H54 (cell line): ENCODE results near the gene NPIPA2.
"Not testable (repeated sequence)": the region's sequence is repeated elsewhere in the genome, so short reads cannot be mapped to it uniquely, and the experiment has no call there.

ENCODE experiments used
- DNase-seq: peaks from one replicate; pipeline ENCODE4 v3.0.0; 2011; ENCODE audit warnings: low spot score, mixed read lengths; ENCODE audit not compliant: insufficient read length
- FAIRE-seq: peaks from 3 replicates; lab custom pipeline; 2011; peaks lifted over from hg19 to GRCh38; lab: Jason Lieb, UNC

The NPIPA2 gene

DNA sequence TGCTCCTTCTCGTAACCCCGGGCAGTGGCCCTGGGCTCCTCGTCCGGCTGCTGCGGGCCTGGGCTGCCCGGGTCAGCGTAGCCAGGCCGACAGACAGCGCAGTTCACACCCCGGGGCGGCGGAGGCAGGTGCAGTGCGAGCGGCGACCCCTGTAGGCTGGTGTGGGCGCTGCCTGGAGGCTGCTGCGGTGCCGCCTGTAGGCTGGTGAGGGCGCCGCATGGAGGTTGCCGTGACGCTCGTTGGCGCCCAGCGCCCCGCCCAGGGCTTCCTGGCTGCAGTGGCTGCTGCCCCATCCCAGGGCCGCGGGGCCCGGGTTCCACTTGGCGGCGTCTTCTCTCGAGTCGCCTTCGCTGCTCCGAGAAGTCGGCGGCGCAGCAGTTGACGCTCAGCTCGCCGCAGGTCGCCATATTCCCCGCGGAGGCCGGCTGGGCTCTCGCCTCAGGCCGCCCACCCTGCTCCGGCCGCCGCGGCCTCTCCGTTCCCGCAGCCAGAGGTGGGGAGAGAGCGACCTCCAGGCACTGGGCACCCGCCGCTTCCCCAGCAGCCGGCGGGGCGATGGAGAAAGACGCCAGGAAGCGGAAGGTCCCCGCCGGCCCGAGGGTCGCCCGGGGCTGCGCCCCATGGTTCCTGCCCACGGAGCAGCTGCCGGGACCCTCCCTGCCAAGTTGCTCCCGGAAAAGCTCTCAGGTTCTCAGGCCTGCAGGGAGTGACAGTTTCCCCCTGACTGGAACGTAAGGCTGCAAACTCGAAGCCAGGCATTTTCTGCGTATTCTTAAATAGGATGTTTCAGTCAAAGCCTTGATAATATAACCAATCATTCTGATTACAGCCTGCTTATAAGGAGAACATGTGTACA is at the start of gene NPIPA2:
Gene NPIPA2 (plus strand): TSS at position 261 of the 856 bp plus-strand sequence. CDS start 5,533 bp downstream, outside the sequence.
- FAIRE-seq, DNase-seq: not testable (repeated sequence)

DNA sequence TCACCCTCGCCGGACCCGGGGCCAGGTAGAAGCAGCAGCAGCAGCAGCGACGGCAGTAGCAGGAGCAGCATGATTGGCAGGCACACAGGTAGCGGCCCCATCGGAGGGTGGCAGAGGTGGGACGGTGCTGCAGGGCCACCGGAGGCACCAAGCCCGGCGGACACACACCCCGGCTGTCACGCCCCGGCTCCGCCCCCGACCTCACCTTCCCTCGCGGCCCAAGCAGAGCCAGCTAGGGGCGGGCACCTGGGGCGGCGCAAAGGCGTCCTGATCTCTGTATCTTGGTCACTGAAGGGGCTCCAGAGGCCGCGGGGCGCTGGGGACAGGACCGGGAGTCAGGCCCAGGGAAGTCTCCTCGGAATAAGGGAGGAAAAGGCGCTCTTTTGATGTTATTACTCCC is 48.2 kb upstream of the NPIPA2 start, which contains the start of gene PLA2G10:
Gene PLA2G10 (minus strand): TSS at position 180 of the 400 bp plus-strand sequence. CDS start 79 bp downstream, at position 101.
- DNase-seq, FAIRE-seq: not testable (repeated sequence)

DNA sequence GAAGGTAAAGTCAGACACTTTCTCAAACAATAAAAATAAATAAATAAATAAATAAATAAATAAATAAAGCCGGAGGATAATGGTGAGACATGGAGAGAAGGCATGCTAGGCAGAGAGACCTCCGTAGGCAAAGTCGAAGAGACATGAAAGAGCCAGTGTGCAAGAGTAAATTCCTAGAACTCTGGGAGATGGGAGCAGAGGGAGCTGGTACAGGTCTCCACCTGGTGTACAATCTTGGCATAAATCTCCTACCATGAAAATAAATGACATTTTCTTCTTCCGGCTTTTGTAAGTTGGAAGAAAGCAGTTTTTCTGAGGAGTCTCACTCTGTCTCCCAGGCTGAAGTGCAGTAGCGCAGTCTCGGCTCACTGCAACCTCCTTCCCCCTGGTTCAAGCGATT is 40.5 kb upstream of the NPIPA2 start:
- not testable (repeated sequence) for DNase-seq, FAIRE-seq

DNA sequence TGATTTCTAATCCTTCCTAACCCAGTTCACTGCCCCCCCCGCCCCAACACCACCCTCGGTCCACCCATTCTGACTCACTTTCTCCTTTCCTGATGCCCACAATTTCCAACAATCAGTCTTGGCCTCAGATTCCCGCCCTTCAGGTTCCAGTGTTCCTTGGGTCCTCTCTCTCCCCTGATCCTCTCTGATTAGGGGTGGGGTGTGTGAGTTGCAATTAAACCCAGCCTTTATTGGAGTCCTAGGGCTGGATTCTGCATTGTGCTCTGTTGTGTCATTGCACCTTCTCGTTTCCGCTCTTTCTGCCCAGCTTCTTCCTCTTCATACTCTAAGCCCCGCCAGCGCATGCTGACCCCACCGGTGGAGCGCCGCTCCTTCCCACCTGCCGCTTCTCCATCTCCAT is 39.7 kb upstream of the NPIPA2 start:
- FAIRE-seq, DNase-seq: not testable (repeated sequence)

GRCh38 chr16:14703156-14704011 is 38.9 kb upstream of the NPIPA2 start, which contains the start of gene NPIPA3:
Gene NPIPA3 (plus strand): TSS chr16:14703411. CDS start chr16:14708944, 5,533 bp downstream.
- FAIRE-seq, DNase-seq: not testable (repeated sequence)

GRCh38 chr16:14733233-14733632 is 9.1 kb upstream of the NPIPA2 start:
- not testable (repeated sequence) for FAIRE-seq, DNase-seq

DNA sequence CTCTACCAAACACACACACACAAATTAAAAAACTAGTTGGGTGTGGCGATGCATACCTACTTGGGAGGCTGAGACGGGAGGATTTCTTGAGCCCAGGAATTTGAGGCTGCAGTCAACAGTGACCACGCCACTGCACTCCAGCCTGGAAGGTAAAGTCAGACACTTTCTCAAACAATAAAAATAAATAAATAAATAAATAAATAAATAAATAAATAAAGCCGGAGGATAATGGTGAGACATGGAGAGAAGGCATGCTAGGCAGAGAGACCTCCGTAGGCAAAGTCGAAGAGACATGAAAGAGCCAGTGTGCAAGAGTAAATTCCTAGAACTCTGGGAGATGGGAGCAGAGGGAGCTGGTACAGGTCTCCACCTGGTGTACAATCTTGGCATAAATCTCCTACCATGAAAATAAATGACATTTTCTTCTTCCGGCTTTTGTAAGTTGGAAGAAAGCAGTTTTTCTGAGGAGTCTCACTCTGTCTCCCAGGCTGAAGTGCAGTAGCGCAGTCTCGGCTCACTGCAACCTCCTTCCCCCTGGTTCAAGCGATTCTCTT is 1.4 kb upstream of the NPIPA2 start:
- DNase-seq, FAIRE-seq: not testable (repeated sequence)

DNA sequence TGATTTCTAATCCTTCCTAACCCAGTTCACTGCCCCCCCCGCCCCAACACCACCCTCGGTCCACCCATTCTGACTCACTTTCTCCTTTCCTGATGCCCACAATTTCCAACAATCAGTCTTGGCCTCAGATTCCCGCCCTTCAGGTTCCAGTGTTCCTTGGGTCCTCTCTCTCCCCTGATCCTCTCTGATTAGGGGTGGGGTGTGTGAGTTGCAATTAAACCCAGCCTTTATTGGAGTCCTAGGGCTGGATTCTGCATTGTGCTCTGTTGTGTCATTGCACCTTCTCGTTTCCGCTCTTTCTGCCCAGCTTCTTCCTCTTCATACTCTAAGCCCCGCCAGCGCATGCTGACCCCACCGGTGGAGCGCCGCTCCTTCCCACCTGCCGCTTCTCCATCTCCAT is 539 bp upstream of the NPIPA2 start:
- not testable (repeated sequence) for DNase-seq, FAIRE-seq

- not testable (repeated sequence) for DNase-seq, FAIRE-seq
Observed at GRCh38 chr16:14773654-14774053, 31.3 kb downstream of the NPIPA2 start.

DNA sequence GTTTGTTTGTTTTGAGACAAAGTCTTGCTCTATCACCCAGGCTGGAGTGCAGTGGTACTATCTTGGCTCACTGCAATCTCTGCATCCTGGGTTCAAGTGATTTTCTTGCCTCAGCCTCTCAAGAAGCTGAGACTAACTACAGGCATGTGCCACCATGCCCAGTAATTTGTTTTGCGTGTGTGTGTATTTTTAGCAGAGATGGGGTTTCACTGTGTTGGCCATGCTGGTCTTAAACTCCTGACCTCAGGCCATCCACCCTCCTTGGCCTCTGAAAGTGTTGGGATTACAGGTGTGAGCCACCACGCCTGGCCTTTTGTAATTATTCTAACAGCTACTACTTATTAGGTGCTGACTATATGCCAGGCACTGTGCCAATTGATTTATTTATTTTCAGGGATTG is 33.3 kb downstream of the NPIPA2 start:
- FAIRE-seq = not testable (repeated sequence)

GRCh38 chr16:14776763-14777162 is 34.4 kb downstream of the NPIPA2 start:
- not testable (repeated sequence) for FAIRE-seq

More for the DNA sequence above, 33.3 kb downstream of the NPIPA2 start:
- DNase-seq = not testable (repeated sequence)

GRCh38 chr16:14779368-14779877 is 37.1 kb downstream of the NPIPA2 start:
- not testable (repeated sequence) for FAIRE-seq, DNase-seq

More at GRCh38 chr16:14776763-14777162, 34.4 kb downstream of the NPIPA2 start:
- DNase-seq = not testable (repeated sequence)

DNA sequence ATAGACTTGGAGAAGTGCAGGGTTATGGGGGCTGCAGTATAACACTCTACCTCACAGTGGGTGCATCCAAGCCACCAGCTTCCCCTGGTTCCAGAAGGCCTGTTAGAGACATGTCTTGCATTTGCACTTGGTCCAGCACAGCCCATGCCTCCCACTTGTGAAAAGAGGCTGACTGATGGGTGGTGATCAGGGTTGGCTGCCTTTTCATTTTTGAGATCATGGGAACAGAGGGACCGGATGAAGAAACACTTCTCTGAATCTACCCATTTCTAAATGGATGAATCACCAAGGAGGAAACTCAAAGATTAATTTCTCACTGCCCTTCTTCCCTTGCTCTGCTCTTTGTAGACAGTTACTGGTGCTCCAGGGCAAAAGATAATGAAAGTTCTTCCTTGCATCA is 43.8 kb downstream of the NPIPA2 start:
- FAIRE-seq, DNase-seq: not testable (repeated sequence)

DNA sequence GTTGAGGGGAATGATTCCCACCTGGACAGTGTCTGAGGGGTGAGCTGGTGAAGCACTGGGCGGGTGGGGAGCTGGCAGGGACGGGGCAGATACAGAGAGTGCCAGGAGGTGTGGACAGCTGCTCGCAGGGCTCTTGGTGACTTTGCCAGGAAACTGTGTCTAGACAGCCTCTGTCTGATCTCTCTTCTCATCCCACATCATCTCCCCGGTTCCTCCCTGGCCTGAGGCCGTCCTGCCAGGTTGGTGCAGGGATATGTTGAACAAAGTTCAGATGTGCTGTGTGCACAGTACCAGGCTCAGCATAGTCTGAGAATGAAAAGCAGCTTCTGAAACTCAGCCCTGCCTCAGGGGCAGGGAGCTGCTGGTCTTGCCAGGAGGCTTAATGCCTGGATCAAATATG is 47.2 kb downstream of the NPIPA2 start:
- FAIRE-seq, DNase-seq: not testable (repeated sequence)

- not testable (repeated sequence) for DNase-seq, FAIRE-seq
Observed at GRCh38 chr16:14790320-14790956, 48.1 kb downstream of the NPIPA2 start.

DNA sequence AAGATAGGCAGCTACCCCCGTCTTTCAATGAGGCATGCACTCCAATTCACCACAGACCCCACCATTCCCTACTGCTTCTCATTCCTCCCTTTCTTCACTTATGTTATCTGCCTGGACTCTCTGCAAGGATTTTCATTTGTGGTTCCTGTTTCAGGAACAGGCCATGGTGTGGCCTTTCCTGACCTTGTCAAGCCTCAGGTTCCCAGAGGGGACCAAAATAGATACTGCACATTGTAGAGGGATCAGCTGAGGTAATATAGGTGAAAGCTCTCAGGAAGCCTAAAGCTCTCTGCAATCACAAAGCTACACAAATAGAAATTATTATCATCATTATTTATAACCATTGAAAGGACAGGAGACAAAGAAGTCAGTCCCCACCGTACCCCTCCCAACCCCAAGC is 50.6 kb downstream of the NPIPA2 start:
- FAIRE-seq, DNase-seq: not testable (repeated sequence)

- FAIRE-seq, DNase-seq: not testable (repeated sequence)
Observed at GRCh38 chr16:14797558-14797957, 55.2 kb downstream of the NPIPA2 start.

DNA sequence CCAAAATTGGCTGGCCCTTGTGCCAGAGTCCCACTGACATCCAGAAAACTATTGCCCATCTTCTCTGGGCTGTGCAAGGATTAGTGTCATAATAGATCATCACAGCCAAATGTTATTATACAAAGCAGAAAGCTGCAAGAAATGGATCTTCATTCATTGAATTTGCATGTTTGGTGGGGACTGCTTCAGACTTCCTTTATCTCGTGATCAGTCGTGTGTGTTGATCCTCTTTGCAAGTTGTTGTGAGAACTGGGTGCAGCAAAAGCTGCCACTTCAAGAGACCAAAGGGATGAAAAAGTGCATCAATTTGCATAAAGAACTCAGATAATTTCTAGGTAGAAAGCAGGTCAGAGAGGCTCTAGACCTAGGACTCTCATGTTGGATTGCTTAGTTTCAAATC is 61.2 kb downstream of the NPIPA2 start:
- not testable (repeated sequence) for FAIRE-seq, DNase-seq
